ENCODE measurements around the gene PDCD4.

PDCD4 gene

GRCh38 chr10:110914431-110914830 is 42.7 kb downstream of the PDCD4 start:
- no peak overlapping the region for H3K27ac ChIP-seq
- no peak for TF ChIP-seq CTCF (conservative IDR thresholded peaks at IDR 0.05)

GRCh38 chr10:110915035-110915434 is 43.3 kb downstream of the PDCD4 start:
- peak overlapping the region; percentile 94 for H3K27ac ChIP-seq
- no peak for TF ChIP-seq CTCF (conservative IDR thresholded peaks at IDR 0.05)

GRCh38 chr10:110915600-110915999 is 43.9 kb downstream of the PDCD4 start:
- H3K27ac ChIP-seq = peak overlapping the region; percentile 94

- peak overlapping the region; percentile 94 for H3K27ac ChIP-seq
- no peak for TF ChIP-seq CTCF (conservative IDR thresholded peaks at IDR 0.05)
Observed at GRCh38 chr10:110916554-110917346, 45.0 kb downstream of the PDCD4 start.

- TF ChIP-seq CTCF (conservative IDR thresholded peaks at IDR 0.05) = 0 out of 2 replicates have a peak, but pooled peaks have one; percentile 9
Observed at GRCh38 chr10:110918269-110918642, 46.5 kb downstream of the PDCD4 start.

GRCh38 chr10:110918643-110919348 is 47.1 kb downstream of the PDCD4 start, which contains the start of gene BBIP1:
TSS of gene BBIP1 (minus strand) at chr10:110919180. CDS start at chr10:110918157, 1,023 bp downstream.
- 0 out of 2 replicates have a peak, but pooled peaks have one; percentile 3 for TF ChIP-seq CTCF (conservative IDR thresholded peaks at IDR 0.05)

More at GRCh38 chr10:110918269-110918642, 46.5 kb downstream of the PDCD4 start:
- peak overlapping the region; percentile 94 for H3K27ac ChIP-seq

GRCh38 chr10:110919349-110919931 is 47.7 kb downstream of the PDCD4 start, which contains the start of gene SHOC2:
TSS of gene SHOC2 (plus strand) at chr10:110919604. CDS start at chr10:110964359, 44,755 bp downstream.
- peak within 1 kb of the TSS; percentile 94 for H3K27ac ChIP-seq
- TF ChIP-seq CTCF (conservative IDR thresholded peaks at IDR 0.05) = 0 out of 2 replicates have a peak, but pooled peaks have one; percentile 10

More at GRCh38 chr10:110918643-110919348, 47.1 kb downstream of the PDCD4 start, which contains the start of gene BBIP1:
- peak within 1 kb of the TSS; percentile 94 for H3K27ac ChIP-seq
